Fibroblast of skin of abdomen (primary cell): ENCODE data around the gene CHD3.
A peak's percentile ranks its signal among the peaks of the same experiment; 100 is the strongest.
"Not testable (repeated sequence)": the region's sequence is repeated elsewhere in the genome, so short reads cannot be mapped to it uniquely, and the experiment has no call there.

Source experiments
- DNase-seq: peaks from one replicate; pipeline ENCODE4 v3.0.0-alpha.2; 2013

CHD3 gene

DNA sequence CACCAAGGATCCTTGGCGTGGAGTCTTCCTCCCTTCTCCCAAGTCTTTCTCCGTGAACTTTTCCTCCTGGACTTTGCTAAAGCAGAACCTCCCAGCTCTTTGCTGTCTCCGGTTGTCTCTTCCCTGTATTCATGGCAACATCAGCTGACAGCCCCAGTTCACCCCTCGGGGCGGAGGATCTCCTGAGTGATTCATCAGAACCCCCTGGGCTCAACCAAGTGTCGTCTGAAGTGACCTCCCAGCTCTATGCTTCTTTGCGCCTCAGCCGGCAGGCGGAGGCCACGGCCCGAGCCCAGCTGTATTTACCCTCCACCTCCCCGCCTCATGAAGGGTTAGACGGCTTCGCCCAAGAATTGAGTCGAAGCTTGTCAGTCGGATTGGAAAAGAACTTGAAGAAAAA lies 44.4 kb downstream of the CHD3 start:
- DNase-seq = peak; percentile 53

DNA sequence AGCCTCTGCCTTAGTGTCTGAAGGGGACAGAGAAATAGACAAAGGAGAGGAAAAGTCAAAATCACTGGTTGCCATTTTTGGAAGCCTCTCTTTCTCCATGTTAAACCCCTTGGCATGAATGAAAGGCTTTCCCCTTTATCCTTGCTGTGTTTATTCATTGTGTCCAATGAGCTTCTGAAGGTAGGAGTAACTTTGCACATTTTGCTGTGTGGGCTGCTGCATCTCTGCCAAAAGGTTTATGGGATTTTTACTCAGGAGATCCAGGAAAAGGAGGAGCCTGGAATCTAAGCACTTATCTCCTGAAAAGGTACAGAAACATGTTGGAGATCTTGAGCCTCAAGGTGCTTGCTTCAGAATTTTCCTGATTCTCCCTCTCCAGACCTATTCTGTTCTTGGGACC lies 47.3 kb downstream of the CHD3 start:
- DNase-seq = no peak

DNA sequence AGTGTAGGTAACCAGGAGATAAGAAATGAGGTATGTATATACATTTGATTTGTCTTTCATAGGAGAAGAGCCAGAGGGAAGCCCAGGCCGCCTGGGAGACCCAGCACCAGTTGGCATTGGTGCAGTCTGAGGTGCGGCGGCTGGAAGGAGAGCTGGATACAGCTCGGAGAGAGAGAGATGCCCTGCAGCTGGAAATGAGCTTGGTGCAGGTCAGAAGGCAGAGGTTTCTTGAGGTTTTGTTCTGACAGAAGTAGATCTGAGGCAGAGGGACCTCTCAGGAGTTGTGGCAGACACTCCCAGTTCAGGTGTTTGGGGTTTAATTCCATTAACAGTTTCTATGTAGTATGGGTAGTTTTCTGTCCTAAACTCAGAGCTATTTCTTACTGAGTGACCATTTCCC lies 51.4 kb downstream of the CHD3 start:
- no peak for DNase-seq

DNA sequence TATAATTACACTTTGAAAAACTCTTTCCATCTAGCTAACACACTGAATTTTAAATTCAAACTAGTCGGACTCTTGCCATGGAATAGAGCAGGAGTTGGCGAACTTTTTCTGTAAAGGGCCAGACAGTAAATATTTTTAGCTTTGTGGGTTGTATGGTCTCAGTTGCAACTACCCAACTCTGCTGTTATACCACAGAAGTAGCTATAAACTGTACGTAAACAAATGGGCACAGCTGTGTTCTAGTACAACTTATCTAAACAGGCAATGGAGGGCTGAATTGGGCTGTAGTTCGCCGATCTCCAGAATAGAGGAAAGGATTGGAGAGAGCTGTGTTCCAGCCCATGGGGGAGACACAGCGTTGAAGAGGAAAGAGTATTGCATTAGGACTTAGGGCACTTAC lies 52.2 kb downstream of the CHD3 start:
- DNase-seq = no peak

DNA sequence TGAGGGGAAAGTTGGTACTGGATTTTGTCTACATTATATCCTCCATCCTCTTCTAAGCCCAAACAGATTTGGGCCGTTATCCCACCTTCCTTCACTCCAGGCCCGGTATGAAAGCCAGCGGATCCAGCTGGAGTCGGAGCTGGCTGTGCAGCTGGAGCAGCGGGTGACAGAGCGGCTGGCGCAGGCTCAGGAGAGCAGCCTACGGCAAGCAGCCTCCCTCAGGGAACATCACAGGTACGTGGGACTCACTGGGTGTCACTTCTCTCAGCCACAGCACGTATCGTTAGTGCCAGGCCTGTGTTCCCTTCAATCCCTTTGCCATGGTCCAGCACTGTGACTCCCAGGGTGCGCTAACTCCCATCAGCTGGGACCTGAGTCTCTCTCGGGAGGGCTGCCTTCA lies 54.7 kb downstream of the CHD3 start:
- no peak for DNase-seq

DNA sequence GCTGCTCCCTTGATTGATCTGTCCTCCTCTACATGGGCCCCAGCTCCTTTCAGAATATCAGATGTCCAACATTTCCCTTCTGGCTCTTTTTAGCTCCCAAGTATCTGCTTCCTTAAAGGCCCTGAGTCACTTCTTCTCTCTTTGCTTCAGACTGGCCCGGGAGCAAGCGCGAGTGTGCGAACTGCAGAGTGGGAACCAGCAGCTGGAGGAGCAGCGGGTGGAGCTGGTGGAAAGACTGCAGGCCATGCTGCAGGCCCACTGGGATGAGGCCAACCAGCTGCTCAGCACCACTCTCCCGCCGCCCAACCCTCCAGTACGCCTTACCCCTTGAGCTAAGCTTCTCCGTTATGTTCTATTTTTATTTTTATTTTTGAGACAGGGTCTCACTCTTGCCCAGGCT lies 55.7 kb downstream of the CHD3 start:
- DNase-seq = no peak

DNA sequence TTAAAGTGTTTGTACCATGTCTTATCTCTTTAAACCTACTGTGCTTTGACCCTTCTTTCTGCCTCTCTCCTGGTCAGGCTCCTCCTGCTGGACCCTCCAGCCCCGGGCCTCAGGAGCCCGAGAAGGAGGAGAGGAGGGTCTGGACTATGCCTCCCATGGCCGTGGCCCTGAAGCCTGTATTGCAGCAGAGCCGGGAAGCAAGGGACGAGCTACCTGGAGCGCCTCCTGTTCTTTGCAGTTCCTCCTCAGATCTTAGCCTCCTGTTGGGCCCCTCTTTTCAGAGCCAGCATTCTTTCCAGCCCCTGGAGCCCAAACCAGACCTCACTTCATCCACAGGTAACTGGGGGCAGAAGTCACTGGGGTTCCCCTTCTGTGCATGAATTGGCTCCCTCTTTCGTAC lies 57.1 kb downstream of the CHD3 start:
- DNase-seq = no peak

DNA sequence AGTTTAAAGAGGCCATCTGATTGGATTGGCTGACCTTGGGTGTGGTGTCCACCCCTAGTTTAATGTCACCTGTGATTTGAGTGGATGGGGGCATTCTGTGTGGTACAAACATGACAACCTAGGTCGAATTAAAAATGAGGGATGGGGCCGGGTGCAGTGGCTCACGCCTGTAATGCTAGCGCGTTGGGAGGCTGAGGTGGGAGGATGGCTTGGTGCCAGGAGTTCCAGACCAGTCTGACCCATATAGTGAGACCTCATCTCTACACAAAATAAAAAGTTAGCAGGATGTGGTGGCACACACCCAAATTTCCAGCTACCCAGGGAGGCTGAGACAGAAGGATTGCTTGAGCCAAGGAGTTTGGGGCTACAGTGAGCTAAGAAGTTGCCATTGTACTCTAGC lies 57.9 kb downstream of the CHD3 start:
- DNase-seq = no peak

DNA sequence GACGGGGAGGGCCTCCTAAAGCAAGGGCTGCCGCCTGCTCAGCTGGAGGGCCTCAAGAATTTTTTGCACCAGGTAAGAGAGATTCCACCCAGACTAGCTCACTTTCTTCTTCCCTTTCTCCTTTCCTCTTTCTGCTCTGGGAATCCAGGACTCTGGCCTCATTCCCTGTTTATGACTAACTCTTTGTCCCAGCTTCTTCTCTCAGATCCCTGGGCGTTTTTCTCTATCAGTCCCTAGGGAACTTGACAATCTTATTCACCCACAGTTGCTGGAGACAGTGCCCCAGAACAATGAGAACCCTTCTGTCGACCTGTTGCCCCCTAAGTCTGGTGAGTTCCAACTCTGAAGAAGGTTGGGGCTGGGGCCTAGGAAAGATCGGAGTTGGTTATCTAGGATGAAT lies 59.1 kb downstream of the CHD3 start:
- DNase-seq = no peak

DNA sequence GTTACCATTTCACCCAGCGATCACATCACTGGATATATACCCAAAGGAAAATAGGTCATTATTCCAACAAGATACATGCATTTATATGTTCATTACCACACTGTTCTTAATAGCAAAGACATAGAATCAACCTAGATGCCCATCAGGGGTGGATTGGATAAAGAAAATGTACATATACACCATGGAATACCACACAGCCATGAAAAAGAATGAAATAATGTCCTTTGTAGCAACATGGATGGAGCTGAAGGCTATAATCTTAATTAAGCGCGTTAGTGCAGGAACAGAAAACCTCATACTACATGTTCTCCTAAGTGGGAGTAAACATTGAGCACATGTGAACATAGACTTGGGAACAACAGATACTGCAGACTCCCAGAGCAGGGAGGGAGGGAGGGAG lies 62.0 kb downstream of the CHD3 start:
- DNase-seq = no peak

DNA sequence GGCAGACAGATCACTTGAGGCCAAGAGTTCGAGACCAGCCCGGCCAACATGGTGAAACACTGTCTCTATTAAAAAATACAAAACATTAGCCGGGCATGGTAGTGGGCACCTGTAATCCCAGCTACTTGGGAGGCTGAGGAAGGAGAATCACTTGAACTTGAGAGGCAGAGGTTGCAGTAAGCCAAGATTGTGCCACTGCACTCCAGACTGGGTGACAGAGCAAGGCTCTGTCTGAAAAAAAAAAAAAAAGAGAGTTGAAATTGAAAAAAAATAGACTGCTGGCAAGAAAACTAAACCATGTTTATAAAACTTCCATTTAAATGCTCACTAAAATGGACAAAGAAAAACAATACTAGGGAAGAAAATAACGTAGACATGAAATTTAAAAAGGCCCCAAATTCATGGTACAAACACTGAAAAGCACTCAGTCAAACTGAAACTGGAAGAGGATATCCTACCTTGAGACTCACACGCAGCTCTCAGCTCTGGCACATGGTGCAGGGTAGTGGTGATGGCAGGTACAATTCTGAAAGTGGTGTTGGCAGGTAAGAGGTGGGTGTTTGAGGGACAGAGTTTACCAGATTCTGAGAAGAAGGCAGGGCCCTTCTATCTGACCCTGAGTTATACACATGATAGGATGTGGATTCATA lies 62.7 kb downstream of the CHD3 start:
- no peak for DNase-seq

DNA sequence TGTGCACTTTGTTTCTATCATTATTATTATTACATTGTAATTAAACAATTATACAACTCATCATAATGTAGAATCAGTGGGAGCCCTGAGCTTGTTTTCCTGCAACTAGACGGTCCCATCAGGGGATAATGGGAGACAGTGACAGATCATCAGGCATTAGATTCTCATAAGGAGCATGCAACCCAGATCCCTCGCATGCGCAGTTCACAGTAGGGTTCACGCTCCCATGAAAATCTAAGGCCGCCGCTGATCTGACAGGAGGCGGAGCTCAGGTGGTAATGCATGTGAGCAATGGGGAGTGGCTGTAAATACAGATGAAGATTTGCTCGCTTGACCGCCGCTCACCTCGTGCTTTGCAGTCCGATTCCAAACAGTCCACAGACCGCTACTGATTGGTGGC lies 64.7 kb downstream of the CHD3 start:
- DNase-seq = not testable (repeated sequence)

DNA sequence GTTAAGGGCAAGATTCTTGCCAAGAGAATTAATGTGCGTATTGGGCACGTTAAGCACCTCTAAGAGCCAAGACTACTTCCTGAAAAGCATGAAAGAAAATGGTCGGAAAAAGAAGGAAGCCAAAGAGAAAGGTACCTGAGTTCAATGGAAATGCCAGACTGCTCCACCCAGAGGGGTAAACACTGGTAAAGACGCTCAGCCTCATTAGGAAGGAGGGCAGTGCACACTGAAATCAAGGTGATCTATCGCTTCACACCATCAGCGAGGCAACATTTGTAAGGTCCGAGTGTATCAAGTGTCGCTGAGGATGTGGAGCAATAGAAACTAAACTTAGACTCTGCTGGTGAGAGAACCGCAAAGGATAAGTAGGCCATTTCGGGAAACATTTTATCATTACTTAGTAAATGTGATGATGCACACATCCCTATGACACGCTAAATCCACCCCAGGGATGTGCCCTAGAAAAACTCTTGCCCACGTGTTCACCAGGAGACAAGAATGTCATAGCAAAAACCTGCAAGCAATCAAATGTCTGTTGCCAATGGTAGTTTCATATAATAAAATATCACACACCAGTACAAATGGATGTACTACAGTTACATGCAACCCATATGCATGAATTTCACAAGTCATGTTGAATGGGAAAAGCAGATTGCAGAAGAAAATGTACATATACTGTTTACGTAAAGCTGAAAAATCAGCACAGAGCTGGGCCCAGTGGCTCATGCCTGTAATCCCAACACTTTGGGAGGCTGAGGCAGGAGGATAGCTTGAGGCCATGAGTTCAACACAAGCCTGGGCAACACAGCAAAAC lies 67.0 kb downstream of the CHD3 start:
- DNase-seq = peak; percentile 17

DNA sequence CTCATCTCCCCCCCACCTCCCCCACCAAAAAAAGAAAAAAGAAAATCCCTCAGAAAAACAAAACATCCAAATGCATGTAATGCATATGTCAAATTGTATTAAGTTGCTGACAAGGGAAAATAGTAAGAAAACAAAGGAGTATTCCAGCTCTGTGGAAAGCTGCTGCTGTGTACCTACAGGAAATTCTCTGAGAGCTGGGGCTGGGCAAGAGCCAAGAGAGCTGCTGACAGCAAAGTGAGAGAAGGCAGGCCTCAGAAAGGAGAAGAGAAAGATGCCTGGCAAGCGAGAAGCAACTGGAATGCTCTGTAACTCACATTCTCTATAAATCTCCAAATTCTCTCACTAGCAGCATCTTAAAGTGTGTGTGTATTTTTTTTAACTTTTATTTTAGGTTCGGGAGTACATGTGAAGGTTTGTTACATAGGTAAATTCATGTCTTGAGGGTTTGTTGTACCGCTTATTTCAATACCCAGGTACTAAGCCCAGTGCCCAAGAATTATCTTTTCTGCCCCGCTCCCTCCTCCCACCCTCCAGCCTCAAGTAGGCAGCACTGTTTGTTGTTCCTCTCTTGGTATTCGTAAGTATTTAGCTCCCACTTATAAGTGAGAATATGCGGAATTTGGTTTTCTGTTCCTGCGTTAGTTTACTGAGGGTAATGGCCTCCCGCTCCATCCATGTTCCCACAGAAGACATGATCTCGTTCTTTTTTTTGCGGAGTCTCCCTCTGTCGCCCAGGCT lies 67.8 kb downstream of the CHD3 start:
- peak; percentile 64 for DNase-seq

DNA sequence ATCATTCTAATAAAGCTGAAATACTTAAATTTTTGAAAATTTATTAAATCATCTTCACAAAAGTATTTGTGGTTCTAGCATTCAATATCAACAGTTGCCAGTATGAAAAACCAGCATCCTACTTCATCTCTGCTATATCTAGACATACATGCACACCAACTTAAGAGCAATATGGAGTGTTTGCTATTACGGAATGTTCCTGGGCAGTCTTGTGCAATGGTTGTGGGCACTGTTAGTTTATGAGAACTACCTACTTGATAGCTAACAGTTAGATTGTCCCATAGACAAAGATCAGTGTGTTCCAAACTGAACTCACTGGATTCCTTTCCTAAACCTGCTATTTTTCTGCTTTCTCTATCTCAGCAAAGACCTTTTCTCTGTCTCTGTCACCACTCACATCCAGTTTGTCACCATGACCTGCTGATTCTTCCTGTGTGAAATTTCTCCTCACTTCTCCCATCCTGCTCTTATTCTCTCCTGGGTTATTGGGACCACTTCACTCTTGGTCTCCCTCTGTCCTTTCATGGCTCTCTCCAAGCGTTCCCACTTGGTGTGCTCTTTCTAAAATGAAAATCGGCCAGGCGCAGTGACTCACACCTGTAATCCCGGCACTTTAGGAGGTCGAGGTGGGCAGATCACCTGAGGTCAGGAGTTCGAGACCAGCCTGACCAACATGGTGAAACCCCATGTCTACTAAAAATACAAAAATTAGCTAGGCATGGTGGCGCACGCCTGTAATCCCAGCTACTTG lies 71.1 kb downstream of the CHD3 start:
- no peak for DNase-seq

DNA sequence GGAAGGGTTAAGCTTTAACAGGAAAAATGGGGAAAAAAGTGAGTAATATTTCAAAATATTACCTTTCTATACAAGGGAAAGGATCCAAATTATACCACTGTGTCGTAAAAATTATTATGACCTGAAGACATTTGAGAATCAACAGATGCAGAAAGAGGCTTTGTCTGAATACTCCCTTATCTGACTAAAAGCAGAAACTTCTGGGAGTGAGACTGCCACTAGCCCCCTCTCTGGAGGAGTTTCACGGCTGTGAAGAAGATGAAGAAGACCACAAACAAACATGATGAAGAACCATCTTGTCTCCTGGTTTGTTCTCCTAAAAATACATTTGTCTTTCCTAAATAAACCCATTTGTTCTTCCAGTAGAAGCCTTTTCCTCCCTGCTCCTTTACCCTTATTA lies 72.8 kb downstream of the CHD3 start:
- DNase-seq = no peak
